H54 (cell line): Measurements from ENCODE around the gene LGR6.
"Not testable (repeated sequence)": the region's sequence is repeated elsewhere in the genome, so short reads cannot be mapped to it uniquely, and the experiment has no call there.

Experiments used
- DNase-seq: peaks from one replicate; pipeline ENCODE4 v3.0.0; 2011; ENCODE audit warnings: low spot score, mixed read lengths; ENCODE audit not compliant: insufficient read length
- FAIRE-seq: peaks from 3 replicates; lab custom pipeline; 2011; peaks lifted over from hg19 to GRCh38; lab: Jason Lieb, UNC
- POLR2A ChIP-seq: IDR thresholded peaks from 2 replicates; pipeline ENCODE4 v1.6.1; 2011; ENCODE audit warnings: low read depth, mild to moderate bottlenecking, low read length

LGR6 gene

DNA sequence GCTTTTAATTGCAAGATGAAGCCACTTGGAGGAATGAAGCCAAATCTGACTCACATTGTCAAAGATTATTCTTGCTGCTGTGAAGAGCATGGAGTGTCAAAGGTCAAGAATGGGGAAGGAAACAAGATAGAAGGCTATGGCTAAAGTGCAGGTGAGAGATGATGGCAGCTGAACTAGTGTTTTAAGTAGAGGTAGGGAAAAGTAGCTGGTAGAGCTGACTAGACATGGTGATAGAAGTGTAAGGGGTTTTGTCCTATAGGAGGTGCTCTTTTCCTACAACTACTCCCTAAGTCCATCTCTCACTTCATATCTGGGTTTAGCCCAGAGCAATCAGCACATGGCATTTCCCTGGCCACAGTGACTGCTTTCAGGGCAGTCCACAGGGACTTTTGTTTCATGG is 136.3 kb downstream of the LGR6 start:
- FAIRE-seq (no peak), DNase-seq (no peak)
- TF ChIP-seq POLR2A: no peak

DNA sequence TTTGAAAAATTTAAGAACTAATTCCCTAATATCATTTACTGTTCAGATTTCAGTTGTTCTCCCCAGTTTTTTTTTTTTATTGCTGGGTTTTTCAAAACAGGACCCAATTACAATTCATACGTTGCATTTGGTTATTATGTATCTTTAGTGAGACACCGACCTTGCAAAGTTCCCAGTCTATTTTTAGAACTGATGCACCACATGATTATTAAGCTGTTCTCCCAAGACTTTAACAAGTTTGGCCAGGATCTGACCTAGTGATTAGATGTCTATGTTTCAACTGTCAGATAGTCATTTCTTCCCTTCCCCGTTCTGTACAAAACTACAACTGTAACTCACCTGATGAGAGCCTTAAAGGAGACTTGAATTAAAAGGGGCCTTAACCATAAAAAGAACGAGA is 140.3 kb downstream of the LGR6 start:
- no peak for FAIRE-seq
- DNase-seq: no peak
- no peak for TF ChIP-seq POLR2A

DNA sequence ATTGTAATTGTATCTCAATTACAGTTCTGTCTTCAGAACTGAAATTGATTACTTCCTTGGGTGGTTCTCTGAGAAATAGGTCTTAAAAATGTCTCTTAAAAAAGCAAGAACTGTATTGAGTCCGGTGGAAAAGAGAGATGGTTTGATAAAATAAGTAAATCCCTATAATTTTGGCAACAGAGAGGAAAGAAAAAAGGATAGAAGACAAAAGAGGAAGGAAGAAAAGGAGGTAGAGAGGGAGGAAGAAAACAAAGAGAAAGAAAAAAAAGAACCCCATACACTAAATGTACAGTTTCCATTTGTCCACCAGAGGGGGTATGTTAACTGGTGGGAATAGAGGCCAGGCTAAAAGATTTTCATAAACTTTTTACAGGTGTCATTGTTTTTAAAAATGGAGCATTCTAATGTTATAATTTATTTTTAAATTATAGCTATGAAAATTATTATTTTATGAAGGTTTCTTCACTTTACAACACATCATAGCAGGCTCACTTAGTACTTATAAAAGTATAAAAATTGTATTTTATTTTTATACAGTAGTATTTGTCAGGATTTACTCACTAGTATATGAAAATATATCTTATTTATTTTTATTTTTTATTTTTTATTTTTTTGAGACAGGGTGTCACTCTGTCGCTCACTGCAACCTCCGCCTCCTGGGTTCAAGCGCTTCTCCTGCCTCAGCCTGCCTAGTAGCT is 150.2 kb downstream of the LGR6 start:
- FAIRE-seq (no peak), DNase-seq (no peak)
- TF ChIP-seq POLR2A: no peak

DNA sequence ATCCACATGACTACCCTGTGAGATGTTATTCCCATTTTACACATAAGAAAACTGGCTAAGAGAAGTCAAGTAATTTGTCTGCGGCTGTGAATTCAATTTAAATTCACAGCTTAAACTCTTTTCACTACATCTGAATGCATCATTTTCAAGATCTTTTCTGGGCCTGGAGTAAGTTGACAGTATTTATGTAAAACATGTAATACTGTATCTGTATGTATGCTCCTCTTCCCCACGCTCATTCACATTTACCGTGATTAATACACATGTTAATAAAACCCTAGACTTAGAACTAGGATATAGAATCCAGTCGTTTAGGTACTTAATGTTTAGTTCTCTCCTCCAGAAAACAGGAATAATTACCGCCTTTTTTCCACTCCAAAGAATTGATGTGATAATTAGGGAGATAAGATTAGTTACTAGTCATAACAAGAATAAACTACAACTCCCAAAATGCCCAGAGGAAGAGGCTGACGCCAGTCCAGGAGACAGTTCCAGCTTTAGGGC is 154.5 kb downstream of the LGR6 start:
- FAIRE-seq (peak; percentile 94), DNase-seq (no peak)
- no peak for TF ChIP-seq POLR2A

DNA sequence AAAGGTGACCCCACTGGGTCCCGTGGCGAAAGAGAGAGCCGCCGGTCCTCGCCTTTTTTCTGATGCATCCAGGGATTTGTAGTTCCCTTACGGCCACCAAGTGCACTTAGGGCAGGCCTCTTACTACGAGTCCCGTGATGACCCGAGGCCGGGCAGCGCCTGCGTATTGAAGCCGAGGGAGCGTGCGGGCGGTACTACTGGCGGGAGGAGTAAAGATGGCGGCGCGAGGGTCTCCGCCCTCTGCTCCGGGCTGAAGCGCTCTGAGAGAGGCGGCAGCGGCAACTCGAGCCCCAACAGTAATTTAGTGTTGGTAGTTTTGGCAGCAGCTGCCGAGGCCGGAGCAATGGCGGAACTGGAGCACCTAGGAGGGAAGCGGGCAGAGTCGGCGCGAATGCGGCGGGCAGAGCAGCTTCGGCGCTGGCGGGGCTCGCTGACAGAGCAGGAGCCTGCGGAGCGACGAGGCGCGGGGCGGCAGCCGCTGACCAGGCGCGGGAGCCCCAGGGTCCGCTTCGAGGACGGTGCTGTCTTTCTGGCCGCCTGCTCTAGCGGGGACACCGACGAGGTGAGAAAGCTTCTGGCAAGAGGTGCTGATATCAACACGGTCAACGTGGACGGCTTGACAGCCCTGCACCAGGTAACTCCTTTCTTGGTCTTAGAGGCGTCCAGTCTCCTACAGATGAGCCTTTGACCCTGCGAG is 155.1 kb downstream of the LGR6 start, which contains the start of gene PPP1R12B:
Gene PPP1R12B, plus strand, starts transcription at position 191 of the 697 bp plus-strand sequence. Its CDS starts 153 bp downstream, at position 344.
- DNase-seq (peak; percentile 79), FAIRE-seq (no peak)
- peak; percentile 75; the same call in 1 of the 2 replicates for TF ChIP-seq POLR2A

DNA sequence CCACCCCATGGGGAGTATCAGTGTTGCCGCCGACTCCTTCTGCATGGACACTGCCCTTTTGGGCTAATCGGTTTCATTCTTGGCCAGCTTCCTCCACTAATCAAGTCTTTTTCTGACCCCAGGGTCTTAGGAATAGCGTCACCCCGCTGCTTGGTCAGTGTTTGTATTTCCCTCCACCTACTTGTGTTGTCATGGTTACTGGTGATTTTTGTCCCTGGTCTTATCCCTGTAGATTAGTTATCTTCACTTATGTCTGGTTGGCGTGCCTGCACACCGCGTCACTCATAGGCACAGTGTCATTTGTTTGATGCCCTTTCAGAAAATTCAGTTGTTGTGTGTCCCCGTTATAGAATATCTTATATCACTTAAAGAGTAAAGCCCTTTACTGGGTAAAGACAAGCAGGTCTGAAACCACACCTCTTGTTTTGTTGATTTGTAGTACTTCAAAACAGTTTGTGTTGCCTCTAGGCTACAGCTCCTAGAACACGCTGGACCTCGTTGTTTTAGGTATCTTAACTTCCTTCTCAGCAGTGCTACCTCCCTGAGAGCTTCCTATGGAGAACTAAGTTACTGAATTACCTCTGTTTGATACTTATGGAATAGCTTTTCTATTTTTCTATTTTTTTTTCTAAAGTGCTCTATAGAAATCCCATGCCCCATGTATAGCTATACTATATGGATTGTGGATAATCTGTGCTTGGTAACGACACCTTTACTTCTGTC is 155.8 kb downstream of the LGR6 start:
- no peak for FAIRE-seq

DNA sequence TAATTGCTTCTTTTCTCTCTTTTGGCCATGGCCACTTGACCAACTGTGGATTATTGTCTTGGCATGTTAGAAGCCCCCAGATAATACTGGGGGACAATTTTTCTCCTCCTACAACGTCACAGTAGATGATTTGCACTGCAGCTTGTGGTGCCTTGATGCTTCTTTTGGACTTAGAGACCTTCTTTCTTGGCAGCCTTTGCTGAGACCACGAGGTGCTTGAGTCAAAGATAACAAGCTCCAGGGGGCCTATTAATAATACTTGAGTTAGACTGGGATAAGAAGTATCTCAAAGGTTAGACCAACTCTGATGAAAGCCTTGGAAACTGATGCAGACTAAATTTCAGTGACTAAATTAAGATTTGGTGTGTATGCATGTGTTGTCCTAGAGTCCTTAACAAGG is 158.1 kb downstream of the LGR6 start:
- TF ChIP-seq POLR2A: no peak
- DNase-seq (no peak), FAIRE-seq (no peak)

More for the DNA sequence above, 155.8 kb downstream of the LGR6 start:
- TF ChIP-seq POLR2A: no peak
- DNase-seq: no peak

DNA sequence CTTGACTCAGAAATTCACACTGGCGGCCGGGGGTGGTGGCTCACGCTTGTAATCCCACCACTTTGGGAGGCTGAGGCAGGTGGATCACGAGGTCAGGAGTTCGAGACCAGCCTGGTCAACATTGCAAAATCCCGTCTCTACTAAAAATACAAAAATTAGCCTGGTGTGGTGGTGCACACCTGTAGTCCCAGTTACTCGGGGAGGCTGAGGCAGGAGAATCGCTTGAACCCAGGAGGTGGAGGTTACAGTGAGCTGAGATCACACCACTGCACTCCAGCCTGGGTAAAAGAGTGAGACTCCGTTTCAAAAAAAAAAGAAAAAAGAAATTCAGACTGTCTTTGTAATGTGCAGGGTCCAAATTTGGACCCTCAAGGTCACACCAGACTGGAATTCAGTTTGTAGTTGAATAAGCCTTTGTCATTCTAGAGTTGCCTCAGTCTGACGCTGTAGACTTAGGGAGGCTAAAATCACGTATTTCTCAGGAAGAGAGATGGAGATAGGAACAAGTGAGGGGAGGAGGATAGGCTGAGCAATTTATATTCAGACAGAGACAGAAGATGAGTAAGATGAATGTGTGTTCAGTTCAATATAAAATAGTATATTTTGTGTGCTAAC is 159.1 kb downstream of the LGR6 start:
- not testable (repeated sequence) for FAIRE-seq, DNase-seq

DNA sequence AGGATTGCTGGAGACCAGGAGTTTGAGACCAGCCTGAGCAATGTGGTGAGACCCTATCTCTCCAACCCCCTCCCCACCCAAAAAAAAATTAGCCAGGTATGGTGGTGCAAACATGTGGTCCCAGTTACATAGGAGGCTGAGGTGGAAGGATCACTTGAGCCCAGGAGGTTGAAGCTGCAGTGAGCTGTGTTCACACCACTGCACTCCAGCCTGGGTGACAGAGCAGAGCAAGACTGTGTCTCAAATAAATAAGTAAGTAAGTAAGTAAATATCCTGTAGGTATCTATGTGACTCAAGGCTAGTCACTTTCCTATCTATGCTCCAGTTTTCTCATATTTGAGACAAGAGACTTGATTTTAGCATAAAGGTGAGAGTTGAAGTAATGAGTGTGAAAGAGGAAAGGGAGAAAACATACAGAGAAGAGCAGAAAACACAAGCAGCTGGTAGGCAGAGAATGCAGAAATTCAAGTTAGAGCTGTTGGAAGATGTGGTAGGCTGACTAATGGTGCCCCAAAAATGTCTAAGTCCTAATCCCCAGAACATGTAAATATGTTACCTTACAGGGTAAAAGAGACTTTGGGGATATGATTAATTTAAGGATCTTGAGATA is 162.4 kb downstream of the LGR6 start:
- TF ChIP-seq POLR2A: no peak
- DNase-seq (no peak), FAIRE-seq (no peak)

DNA sequence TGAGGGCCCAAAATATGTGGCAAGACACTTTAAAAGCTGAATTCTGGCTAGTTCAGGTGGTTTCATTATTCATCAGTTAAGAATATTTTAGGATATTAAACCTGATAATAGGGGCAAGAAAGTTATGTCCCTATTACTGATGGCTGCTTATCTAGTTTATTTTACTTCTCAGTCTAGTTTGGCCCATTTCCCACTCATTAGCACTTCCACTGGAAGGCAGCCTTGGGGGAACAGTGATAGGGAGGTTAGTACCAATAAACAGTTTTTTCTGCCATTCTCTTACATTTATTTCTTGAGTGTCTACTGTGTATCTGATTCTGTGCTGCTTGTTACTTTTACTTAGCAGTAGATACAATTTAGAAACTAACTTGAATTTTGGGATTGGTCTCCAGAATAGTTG is 163.9 kb downstream of the LGR6 start:
- DNase-seq (no peak), FAIRE-seq (no peak)
- no peak for TF ChIP-seq POLR2A

DNA sequence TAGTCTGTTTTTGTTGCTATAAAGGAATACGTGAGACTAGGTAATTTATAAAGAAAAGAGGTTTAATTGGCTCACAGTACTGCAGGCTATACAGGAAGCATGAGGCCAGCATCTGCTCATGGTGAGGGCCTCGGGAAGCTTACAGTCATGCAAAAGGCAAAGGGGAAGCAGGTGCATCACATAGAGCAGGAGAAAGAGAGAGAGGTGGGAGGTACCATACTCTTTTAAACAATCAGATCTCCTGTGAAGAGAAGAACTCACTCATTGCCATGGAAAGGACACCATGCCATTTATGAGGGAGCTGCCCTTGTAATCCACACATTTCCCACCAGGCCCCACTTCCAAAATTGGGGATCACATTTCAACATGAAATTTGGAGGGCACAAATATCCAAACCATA is 167.6 kb downstream of the LGR6 start:
- FAIRE-seq (no peak), DNase-seq (no peak)
- no peak for TF ChIP-seq POLR2A

DNA sequence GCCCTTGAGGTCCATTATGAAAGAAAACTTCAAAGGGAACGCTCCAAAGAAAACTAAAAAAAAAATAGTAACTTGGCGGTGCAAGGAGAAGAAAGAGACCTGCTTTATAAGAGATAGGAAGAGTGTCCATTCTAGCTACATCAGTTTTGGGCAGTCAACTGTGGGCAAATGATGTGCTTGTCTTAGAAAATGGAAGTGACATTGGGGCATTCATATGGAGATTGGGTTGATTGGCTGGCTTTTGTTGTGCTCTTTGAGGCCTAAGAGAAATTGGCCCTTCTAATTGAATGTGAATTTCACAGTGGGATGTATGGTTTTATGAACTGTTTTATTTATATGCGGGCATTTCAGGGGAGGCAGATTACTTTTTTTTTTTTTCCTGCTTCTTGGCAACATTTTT is 168.1 kb downstream of the LGR6 start:
- no peak for DNase-seq
- FAIRE-seq: no peak
- no peak for TF ChIP-seq POLR2A

DNA sequence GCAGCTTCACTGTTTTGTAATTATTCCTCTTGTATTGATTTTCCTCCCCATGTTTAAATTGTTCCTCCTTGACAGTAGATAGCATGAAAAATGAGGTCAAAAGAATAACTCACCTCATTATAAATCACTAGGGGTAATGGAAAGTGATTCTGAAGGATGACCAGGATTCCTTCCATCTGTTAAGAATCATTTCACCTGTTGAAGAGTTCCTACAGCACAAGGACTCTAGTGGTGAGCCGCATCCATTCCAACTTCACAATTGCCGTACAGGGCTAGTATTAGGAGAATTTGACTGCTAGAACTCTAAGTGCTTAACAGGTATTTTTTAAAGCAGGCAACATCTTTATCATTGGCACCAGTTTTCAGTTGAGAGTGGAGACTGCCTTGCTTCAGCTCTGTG is 168.6 kb downstream of the LGR6 start:
- DNase-seq: no peak
- FAIRE-seq: no peak
- TF ChIP-seq POLR2A: no peak
